Measurements from ENCODE around the gene NRDC.

GRCh38 chr1:51794260-51794659 is 84.3 kb downstream of the NRDC start:
- TF ChIP-seq CHD2 (IDR thresholded peaks at IDR 0.05; ENCODE audit: borderline replicate concordance, low read depth, low read length) = no peak
- TF ChIP-seq NFYB (IDR thresholded peaks at IDR 0.05; ENCODE audit: insufficient read depth, low read depth, low read length) = no peak
- no peak for TF ChIP-seq POLR2AphosphoS5 (IDR thresholded peaks at IDR 0.05; ENCODE audit: low read length)
- TF ChIP-seq ATF3 (IDR thresholded peaks at IDR 0.05; ENCODE audit: borderline replicate concordance, extremely low read depth, low read depth, low read length) = no peak
- TF ChIP-seq, protein P1, sequence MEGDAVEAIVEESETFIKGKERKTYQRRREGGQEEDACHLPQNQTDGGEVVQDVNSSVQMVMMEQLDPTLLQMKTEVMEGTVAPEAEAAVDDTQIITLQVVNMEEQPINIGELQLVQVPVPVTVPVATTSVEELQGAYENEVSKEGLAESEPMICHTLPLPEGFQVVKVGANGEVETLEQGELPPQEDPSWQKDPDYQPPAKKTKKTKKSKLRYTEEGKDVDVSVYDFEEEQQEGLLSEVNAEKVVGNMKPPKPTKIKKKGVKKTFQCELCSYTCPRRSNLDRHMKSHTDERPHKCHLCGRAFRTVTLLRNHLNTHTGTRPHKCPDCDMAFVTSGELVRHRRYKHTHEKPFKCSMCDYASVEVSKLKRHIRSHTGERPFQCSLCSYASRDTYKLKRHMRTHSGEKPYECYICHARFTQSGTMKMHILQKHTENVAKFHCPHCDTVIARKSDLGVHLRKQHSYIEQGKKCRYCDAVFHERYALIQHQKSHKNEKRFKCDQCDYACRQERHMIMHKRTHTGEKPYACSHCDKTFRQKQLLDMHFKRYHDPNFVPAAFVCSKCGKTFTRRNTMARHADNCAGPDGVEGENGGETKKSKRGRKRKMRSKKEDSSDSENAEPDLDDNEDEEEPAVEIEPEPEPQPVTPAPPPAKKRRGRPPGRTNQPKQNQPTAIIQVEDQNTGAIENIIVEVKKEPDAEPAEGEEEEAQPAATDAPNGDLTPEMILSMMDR (IDR thresholded peaks at IDR 0.05 in 2 of 3, conservative IDR thresholded peaks at IDR 0.05 in 1 of 3; ENCODE audit: control insufficient read depth in 2 of 3, extremely low read depth in 1 of 3, insufficient read depth in 1 of 3, low read depth in 3 of 3, low read length in 3 of 3) = no peak

Measured in GM12878 (cell line).